ENCODE results near the gene SLC25A1.

SLC25A1 gene

GRCh38 chr22:19132693-19133400, 45.7 kb downstream of the SLC25A1 start:
- DNase-seq (ENCODE audit: low read depth), result no peak
- no peak overlapping the region for H3K4me3 ChIP-seq (ENCODE audit: control insufficient read depth, low read depth, low read length)
- no peak for TF ChIP-seq CTCF (conservative IDR thresholded peaks at IDR 0.05; ENCODE audit: control insufficient read depth, insufficient read depth, low read depth, low read length)

DNA sequence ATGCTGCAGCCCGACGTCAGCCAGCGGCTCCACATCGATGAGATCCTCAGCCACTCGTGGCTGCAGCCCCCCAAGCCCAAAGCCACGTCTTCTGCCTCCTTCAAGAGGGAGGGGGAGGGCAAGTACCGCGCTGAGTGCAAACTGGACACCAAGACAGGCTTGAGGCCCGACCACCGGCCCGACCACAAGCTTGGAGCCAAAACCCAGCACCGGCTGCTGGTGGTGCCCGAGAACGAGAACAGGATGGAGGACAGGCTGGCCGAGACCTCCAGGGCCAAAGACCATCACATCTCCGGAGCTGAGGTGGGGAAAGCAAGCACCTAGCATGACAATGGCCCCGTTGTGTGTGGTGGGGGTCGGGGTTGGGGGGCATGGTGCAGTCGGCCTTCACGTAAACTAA, 46.4 kb downstream of the SLC25A1 start:
- no peak for DNase-seq (ENCODE audit: low read depth)
- H3K4me3 ChIP-seq (ENCODE audit: control insufficient read depth, low read depth, low read length), result no peak overlapping the region
- no peak for TF ChIP-seq CTCF (conservative IDR thresholded peaks at IDR 0.05; ENCODE audit: control insufficient read depth, insufficient read depth, low read depth, low read length)

DNA sequence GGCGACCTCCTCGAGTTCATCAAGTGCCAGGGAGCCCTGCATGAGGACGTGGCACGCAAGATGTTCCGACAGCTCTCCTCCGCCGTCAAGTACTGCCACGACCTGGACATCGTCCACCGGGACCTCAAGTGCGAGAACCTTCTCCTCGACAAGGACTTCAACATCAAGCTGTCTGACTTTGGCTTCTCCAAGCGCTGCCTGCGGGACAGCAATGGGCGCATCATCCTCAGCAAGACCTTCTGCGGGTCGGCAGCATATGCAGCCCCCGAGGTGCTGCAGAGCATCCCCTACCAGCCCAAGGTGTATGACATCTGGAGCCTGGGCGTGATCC, 46.9 kb downstream of the SLC25A1 start:
- TF ChIP-seq CTCF (conservative IDR thresholded peaks at IDR 0.05; ENCODE audit: control insufficient read depth, insufficient read depth, low read depth, low read length), result no peak
- H3K4me3 ChIP-seq (ENCODE audit: control insufficient read depth, low read depth, low read length), result no peak overlapping the region
- DNase-seq (ENCODE audit: low read depth), result no peak

DNA sequence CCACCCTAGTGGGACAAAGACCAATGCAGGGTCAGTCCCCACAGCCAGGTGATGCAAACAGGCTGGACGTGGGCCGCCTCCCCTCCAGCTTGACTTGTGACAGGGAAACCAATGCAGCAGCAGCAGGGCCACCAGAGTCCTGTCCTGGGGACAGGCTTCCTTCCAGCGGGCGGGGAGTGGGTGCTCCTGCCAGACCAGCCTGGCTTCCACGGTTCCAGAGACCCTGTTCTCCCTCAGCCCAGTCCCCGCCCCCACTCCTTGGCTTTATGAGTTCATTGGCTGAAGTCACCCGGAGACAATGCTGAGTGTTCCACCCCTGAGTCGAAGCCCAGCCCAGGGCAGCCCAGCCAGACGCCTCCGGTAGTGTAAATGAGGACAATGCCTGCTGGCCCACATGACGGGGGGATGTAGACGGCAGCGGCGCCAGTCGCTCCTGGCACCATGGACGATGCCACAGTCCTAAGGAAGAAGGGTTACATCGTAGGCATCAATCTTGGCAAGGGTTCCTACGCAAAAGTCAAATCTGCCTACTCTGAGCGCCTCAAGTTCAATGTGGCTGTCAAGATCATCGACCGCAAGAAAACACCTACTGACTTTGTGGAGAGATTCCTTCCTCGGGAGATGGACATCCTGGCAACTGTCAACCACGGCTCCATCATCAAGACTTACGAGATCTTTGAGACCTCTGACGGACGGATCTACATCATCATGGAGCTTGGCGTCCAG, 47.4 kb downstream of the SLC25A1 start, which contains the start of gene TSSK2:
Gene TSSK2, plus strand, starts transcription at position 350 of the 726 bp plus-strand sequence. Its CDS starts 92 bp downstream, at position 442.
- no peak within 1 kb of the TSS for H3K4me3 ChIP-seq (ENCODE audit: control insufficient read depth, low read depth, low read length)
- no peak for DNase-seq (ENCODE audit: low read depth)
- TF ChIP-seq CTCF (conservative IDR thresholded peaks at IDR 0.05; ENCODE audit: control insufficient read depth, insufficient read depth, low read depth, low read length), result no peak

- DNase-seq (ENCODE audit: low read depth), result no peak
- no peak for TF ChIP-seq CTCF (conservative IDR thresholded peaks at IDR 0.05; ENCODE audit: control insufficient read depth, insufficient read depth, low read depth, low read length)
Measured at GRCh38 chr22:19129871-19130270, 48.7 kb downstream of the SLC25A1 start.

GRCh38 chr22:19128946-19129727, 49.4 kb downstream of the SLC25A1 start:
- H3K4me3 ChIP-seq (ENCODE audit: control insufficient read depth, low read depth, low read length), result no peak overlapping the region
- TF ChIP-seq CTCF (conservative IDR thresholded peaks at IDR 0.05; ENCODE audit: control insufficient read depth, insufficient read depth, low read depth, low read length), result no peak
- no peak for DNase-seq (ENCODE audit: low read depth)

More at GRCh38 chr22:19129871-19130270, 48.7 kb downstream of the SLC25A1 start:
- H3K4me3 ChIP-seq (ENCODE audit: control insufficient read depth, low read depth, low read length), result no peak overlapping the region

All from fibroblast of mammary gland (primary cell).